Karpas-422 (cell line): ENCODE data around the gene SMCP. TPM values are rescaled to one million over a fixed set of nuclear protein-coding genes. Genes with fewer than 3 reads are reported as not detected.
A peak's percentile ranks its signal among the peaks of the same experiment; 100 is the strongest.

ENCODE experiments used
- DNase-seq: peaks from one replicate; pipeline ENCODE4 v3.0.0-alpha.2; 2015
- H2AFZ ChIP-seq: fragments of 200-600 bp; sonication (generic); 2 replicates; pipeline ENCODE4 v1.6.1; 2014; ENCODE audit warnings: antibody characterized with exemption, low read length, mixed read lengths
- H3K27ac ChIP-seq: fragments of 200-600 bp; sonication (generic); 2 replicates; pipeline ENCODE4 v1.5.1; 2014; ENCODE audit warnings: mild to moderate bottlenecking, low read length, moderate library complexity
- H3K27me3 ChIP-seq: fragments of 200-600 bp; sonication (generic); 2 replicates; pipeline ENCODE4 v1.6.1; 2014; ENCODE audit warnings: low read length, mixed read lengths
- H3K36me3 ChIP-seq: fragments of 200-600 bp; sonication (generic); 2 replicates; pipeline ENCODE4 v1.6.1; 2014; ENCODE audit warnings: low read length, mixed read lengths; ENCODE audit not compliant: insufficient read depth
- H3K4me1 ChIP-seq: fragments of 200-600 bp; sonication (generic); 2 replicates; pipeline ENCODE4 v1.6.1; 2014; ENCODE audit warnings: mild to moderate bottlenecking, low read length, mixed read lengths
- H3K4me2 ChIP-seq: fragments of 200-600 bp; sonication (generic); 2 replicates; pipeline ENCODE4 v1.6.1; 2014; ENCODE audit warnings: low read length, low read depth, mild to moderate bottlenecking; ENCODE audit not compliant: poor library complexity, severe bottlenecking
- H3K4me3 ChIP-seq: fragments of 200-600 bp; sonication (generic); 2 replicates; pipeline ENCODE4 v1.5.1; 2014; ENCODE audit warnings: mild to moderate bottlenecking, antibody characterized with exemption, low read length, mixed read lengths
- H3K79me2 ChIP-seq: fragments of 200-600 bp; sonication (generic); 2 replicates; pipeline ENCODE4 v1.6.1; 2014; ENCODE audit warnings: mild to moderate bottlenecking, low read length, mixed read lengths
- H3K9ac ChIP-seq: fragments of 200-600 bp; sonication (generic); 2 replicates; pipeline ENCODE4 v1.6.0; 2014; ENCODE audit warnings: low read length
- H3K9me2 ChIP-seq: fragments of 200-600 bp; sonication (generic), shearing (Covaris generic); replicated peaks from 2 replicates; pipeline ENCODE4 v1.6.0; 2014; ENCODE audit warnings: mild to moderate bottlenecking, low read length, moderate library complexity; ENCODE audit not compliant: insufficient read depth
- H3K9me3 ChIP-seq: fragments of 300-700, 200-600 bp; sonication (generic); 2 replicates; pipeline ENCODE4 v1.6.1; 2014; ENCODE audit warnings: low read length, mixed read lengths
- H4K20me1 ChIP-seq: fragments of 200-600 bp; sonication (generic); 2 replicates; pipeline ENCODE4 v1.6.1; 2014; ENCODE audit warnings: mild to moderate bottlenecking, antibody characterized with exemption, low read length, low read depth; ENCODE audit not compliant: insufficient read depth
- total RNA-seq: library from RNA; depleted of rRNA; stranded (reverse); fragments of >200 nt; shearing (Covaris generic); gene quantifications from 2 replicates; pipeline ENCODE4 v1.2.3, GENCODE V29; 2014; ENCODE audit warnings: low replicate concordance

The SMCP gene
- total RNA-seq, 1 experiment from 2014 or later = not detected

- no peak for DNase-seq
- Histone ChIP-seq H3K79me2 (no peaks in the 10 kb centered on the region), H3K9me2 (no peaks in the 10 kb centered on the region), H3K27me3 (no peaks in the 10 kb centered on the region), H3K9ac (no peak overlapping the region), H3K4me2 (no peak overlapping the region), H3K4me3 (no peak overlapping the region), H3K27ac (no peak overlapping the region), H4K20me1 (no peaks in the 10 kb centered on the region), H3K36me3 (no peaks in the 10 kb centered on the region), H3K4me1 (no peaks in the 10 kb centered on the region), H3K9me3 (no peaks in the 10 kb centered on the region), H2AFZ (no peak overlapping the region)
Observed at GRCh38 chr1:152912900-152913299, 34.8 kb downstream of the SMCP start.

DNA sequence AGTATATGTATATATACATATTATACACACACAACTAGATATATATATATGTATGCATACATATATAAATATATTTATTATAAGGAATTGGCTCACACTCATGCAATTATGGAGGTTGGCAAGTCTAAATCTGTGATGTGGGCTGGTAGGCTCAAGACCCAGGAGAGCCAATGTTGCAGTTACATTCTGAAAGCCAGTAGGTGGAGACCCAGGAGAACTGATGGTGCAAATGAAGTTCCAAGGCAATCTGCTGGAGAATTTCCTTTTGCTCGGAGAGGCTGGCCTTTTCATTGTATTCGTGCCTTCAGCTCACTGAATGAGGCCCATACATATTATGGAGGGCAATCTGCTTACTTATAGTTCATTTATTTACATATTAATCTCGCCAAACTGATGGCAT, 39.7 kb downstream of the SMCP start:
- no peak for DNase-seq
- Histone ChIP-seq H3K4me3 (no peak overlapping the region), H3K9me3 (no peaks in the 10 kb centered on the region), H3K27me3 (no peaks in the 10 kb centered on the region), H3K79me2 (no peaks in the 10 kb centered on the region), H3K36me3 (no peaks in the 10 kb centered on the region), H4K20me1 (no peaks in the 10 kb centered on the region), H3K9me2 (no peaks in the 10 kb centered on the region), H2AFZ (no peak overlapping the region), H3K4me2 (no peak overlapping the region), H3K9ac (no peak overlapping the region), H3K27ac (no peak overlapping the region), H3K4me1 (no peaks in the 10 kb centered on the region)

- no peaks in the 10 kb centered on the region for H4K20me1 ChIP-seq
- no peak for DNase-seq
- no peaks in the 10 kb centered on the region for H3K9me3 ChIP-seq
- no peaks in the 10 kb centered on the region for H3K36me3 ChIP-seq
- no peak overlapping the region for H3K9ac ChIP-seq
- H3K27me3 ChIP-seq = no peaks in the 10 kb centered on the region
- H2AFZ ChIP-seq = no peak overlapping the region
- no peak overlapping the region for H3K4me3 ChIP-seq
- no peaks in the 10 kb centered on the region for H3K79me2 ChIP-seq
- H3K4me2 ChIP-seq = no peak overlapping the region
- H3K9me2 ChIP-seq = no peaks in the 10 kb centered on the region
- no peaks in the 10 kb centered on the region for H3K4me1 ChIP-seq
- H3K27ac ChIP-seq = no peak overlapping the region
Observed at GRCh38 chr1:152919071-152919470, 40.9 kb downstream of the SMCP start.

DNA sequence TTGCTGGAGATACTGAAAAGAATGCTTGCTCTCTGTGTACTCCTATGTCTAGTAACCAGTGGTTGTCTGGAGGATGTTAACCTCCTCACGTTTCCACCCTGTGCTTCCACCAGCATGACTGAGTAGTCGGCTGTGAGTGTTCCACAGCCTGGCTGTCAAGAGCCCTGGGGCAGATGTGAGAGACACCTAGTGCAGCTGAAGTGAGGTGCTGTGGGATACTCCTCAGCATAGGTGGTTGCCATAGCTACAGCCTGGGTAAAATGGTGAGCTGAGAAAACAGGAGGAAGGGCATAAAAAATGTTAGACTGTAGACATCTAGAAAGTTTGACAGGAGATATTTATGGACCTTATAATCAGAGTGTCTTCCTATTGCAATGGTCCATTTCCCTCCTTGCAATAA, 46.1 kb downstream of the SMCP start:
- Histone ChIP-seq H3K9ac (no peak overlapping the region), H3K9me2 (no peaks in the 10 kb centered on the region)
- DNase-seq = no peak

DNA sequence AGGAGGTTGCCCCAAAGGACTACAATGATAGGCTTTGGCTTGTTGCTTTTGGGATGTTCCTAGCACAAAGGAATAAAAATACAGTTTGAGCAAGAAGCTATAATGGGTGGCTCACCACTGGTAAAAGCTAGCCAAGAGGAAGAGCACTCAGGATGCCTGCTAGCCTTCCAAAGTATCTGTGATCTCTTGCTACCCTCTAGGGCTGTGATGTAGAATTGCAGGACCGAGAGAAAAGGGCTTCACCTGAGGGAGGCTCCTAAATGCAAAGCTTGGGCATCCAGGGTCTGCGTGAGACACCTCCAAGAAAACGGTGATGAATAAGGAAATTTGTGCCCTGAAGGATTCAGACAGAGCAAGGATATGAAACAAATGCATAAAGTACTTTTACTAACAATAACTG, 48.0 kb downstream of the SMCP start:
- Histone ChIP-seq H3K9ac (no peak overlapping the region), H4K20me1 (no peaks in the 10 kb centered on the region), H3K36me3 (no peaks in the 10 kb centered on the region), H3K9me2 (no peaks in the 10 kb centered on the region), H3K4me1 (no peaks in the 10 kb centered on the region), H3K4me3 (no peak overlapping the region), H3K27ac (no peak overlapping the region), H3K4me2 (no peak overlapping the region), H2AFZ (no peak overlapping the region), H3K79me2 (no peaks in the 10 kb centered on the region), H3K27me3 (no peaks in the 10 kb centered on the region), H3K9me3 (no peaks in the 10 kb centered on the region)
- peak; percentile 77 for DNase-seq

More for the DNA sequence above, 46.1 kb downstream of the SMCP start:
- no peaks in the 10 kb centered on the region for H3K9me3 ChIP-seq
- no peaks in the 10 kb centered on the region for H3K36me3 ChIP-seq
- no peaks in the 10 kb centered on the region for H3K4me1 ChIP-seq
- no peaks in the 10 kb centered on the region for H4K20me1 ChIP-seq
- no peaks in the 10 kb centered on the region for H3K79me2 ChIP-seq
- H2AFZ ChIP-seq = no peak overlapping the region
- H3K27ac ChIP-seq = no peak overlapping the region
- H3K4me3 ChIP-seq = no peak overlapping the region
- no peak overlapping the region for H3K4me2 ChIP-seq
- no peaks in the 10 kb centered on the region for H3K27me3 ChIP-seq

DNA sequence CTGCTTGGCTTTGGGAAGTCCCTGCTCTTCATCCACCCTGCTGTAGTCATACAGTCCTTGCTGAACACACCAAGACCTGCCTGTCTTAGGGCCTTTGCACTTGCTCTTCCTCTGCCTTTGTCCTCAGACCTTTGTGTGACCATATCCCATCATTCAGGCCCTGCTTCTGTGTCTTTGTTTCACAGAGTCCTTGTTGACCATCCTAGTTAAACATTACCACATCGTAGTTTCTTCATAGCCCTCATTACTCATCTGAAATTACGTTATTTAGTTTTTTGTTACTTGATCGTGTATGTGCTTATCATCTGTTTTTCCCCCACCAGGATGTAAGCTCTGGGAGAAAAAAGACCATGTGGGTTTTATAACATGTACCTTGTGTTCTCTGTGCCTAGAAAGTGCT, 50.5 kb downstream of the SMCP start:
- H3K4me3 ChIP-seq = no peak overlapping the region
- no peaks in the 10 kb centered on the region for H3K36me3 ChIP-seq
- H2AFZ ChIP-seq = no peak overlapping the region
- H3K9me3 ChIP-seq = no peaks in the 10 kb centered on the region
- no peaks in the 10 kb centered on the region for H3K79me2 ChIP-seq
- no peaks in the 10 kb centered on the region for H4K20me1 ChIP-seq
- H3K27me3 ChIP-seq = no peaks in the 10 kb centered on the region
- no peak overlapping the region for H3K9ac ChIP-seq
- no peak overlapping the region for H3K27ac ChIP-seq
- no peak for DNase-seq
- no peak overlapping the region for H3K4me2 ChIP-seq
- no peaks in the 10 kb centered on the region for H3K9me2 ChIP-seq
- no peaks in the 10 kb centered on the region for H3K4me1 ChIP-seq

GRCh38 chr1:152932170-152932811, 54.2 kb downstream of the SMCP start:
- Histone ChIP-seq H3K4me1 (no peaks in the 10 kb centered on the region), H3K9me2 (no peaks in the 10 kb centered on the region), H3K27ac (no peak overlapping the region), H4K20me1 (no peaks in the 10 kb centered on the region), H3K9ac (no peak overlapping the region), H2AFZ (no peak overlapping the region), H3K4me2 (no peak overlapping the region), H3K79me2 (no peaks in the 10 kb centered on the region), H3K9me3 (no peaks in the 10 kb centered on the region), H3K27me3 (no peaks in the 10 kb centered on the region), H3K4me3 (no peak overlapping the region), H3K36me3 (no peaks in the 10 kb centered on the region)
- DNase-seq = no peak

GRCh38 chr1:152933196-152933595, 55.1 kb downstream of the SMCP start:
- Histone ChIP-seq H3K27ac (no peak overlapping the region), H3K4me1 (no peaks in the 10 kb centered on the region), H3K79me2 (no peaks in the 10 kb centered on the region), H3K9me3 (no peaks in the 10 kb centered on the region), H3K4me3 (no peak overlapping the region), H3K27me3 (no peaks in the 10 kb centered on the region), H4K20me1 (no peaks in the 10 kb centered on the region), H3K9ac (no peak overlapping the region), H3K9me2 (no peaks in the 10 kb centered on the region), H3K36me3 (no peaks in the 10 kb centered on the region), H3K4me2 (no peak overlapping the region), H2AFZ (no peak overlapping the region)
- DNase-seq = no peak
